K562 (cell line): ENCODE data around the gene DYRK1A. TPM values are rescaled to one million over a fixed set of nuclear protein-coding genes. Genes with fewer than 3 reads are reported as not detected.
A peak's percentile ranks its signal among the peaks of the same experiment; 100 is the strongest.

Experiments
- BHLHE40 ChIP-seq: IDR thresholded peaks from 2 replicates; pipeline ENCODE4 v1.6.1; 2011; ENCODE audit warnings: low read length, improper control_type of control experiment
- BRF2 ChIP-seq: IDR thresholded peaks from 3 replicates; pipeline ENCODE4 v1.6.1; 2011; ENCODE audit warnings: borderline replicate concordance, mild to moderate bottlenecking; ENCODE audit not compliant: insufficient read length, insufficient read depth
- CBX2 ChIP-seq: fragments of 200-600 bp; sonication (generic); IDR thresholded peaks from one replicate; pipeline ENCODE4 v1.6.1; 2012; ENCODE audit warnings: mild to moderate bottlenecking, low read length, inconsistent platforms; ENCODE audit not compliant: insufficient read depth, poor library complexity, severe bottlenecking
- CHCHD3 ChIP-seq: fragments of 250-450 bp; sonication (Bioruptor Pico); IDR thresholded peaks from 2 replicates; pipeline ENCODE4 v2.1.2; 2022; ENCODE audit warnings: mild to moderate bottlenecking
- FOXJ2 ChIP-seq: fragments of 200-800 bp; sonication (Bioruptor generic); IDR thresholded peaks from 2 replicates; pipeline ENCODE4 v1.6.1; 2016; ENCODE audit warnings: missing genetic modification characterization, missing compliant biosample characterization
- FOXP1 ChIP-seq: sonication (generic); formaldehyde crosslinking; IDR thresholded peaks from 2 replicates; pipeline ENCODE4 v1.8.0; 2022; ENCODE audit warnings: mild to moderate bottlenecking, missing genetic modification reagents
- HDAC1 ChIP-seq, 2 experiments: fragments of 450-650 bp; IDR thresholded peaks; 2 replicates each; pipeline ENCODE4 v1.6.1; 2016 to 2017; ENCODE audit warnings: inconsistent platforms in 1 of 2, mild to moderate bottlenecking in 1 of 2, moderate library complexity in 1 of 2
- HEY1 ChIP-seq: fragments of 250-450 bp; sonication (Bioruptor Pico); IDR thresholded peaks from 2 replicates; pipeline ENCODE4 v1.5.0; 2020; ENCODE audit warnings: mild to moderate bottlenecking, moderate library complexity, borderline replicate concordance
- HMBOX1 ChIP-seq: sonication (generic); IDR thresholded peaks from 2 replicates; pipeline ENCODE4 v1.6.1; 2016
- HMG20A ChIP-seq: fragments of 450-650 bp; formaldehyde crosslinking; conservative IDR thresholded peaks from 2 replicates; pipeline ENCODE4 v1.4.0; 2020; ENCODE audit warnings: mild to moderate bottlenecking, mixed read lengths
- MCM7 ChIP-seq, 2 experiments: fragments of 450-650 bp; IDR thresholded peaks; 2 replicates each; pipeline ENCODE4 v1.6.1; 2016 to 2018
- MYC ChIP-seq, 2 experiments: fragments of 250-450 bp in 1 of 2; sonication (Bioruptor Pico) in 1 of 2; IDR thresholded peaks; 2 replicates each; pipeline versions ENCODE4 v1.5.1 to v1.6.1; 2012 to 2021; ENCODE audit warnings: low read depth in 2 of 2, borderline replicate concordance in 1 of 2, improper control_type of control experiment in 1 of 2, low read length in 1 of 2, mild to moderate bottlenecking in 1 of 2, moderate library complexity in 1 of 2
- NFIX ChIP-seq: fragments of 250-450 bp; sonication (Bioruptor Pico); IDR thresholded peaks from 2 replicates; pipeline ENCODE4 v1.4.0; 2020; ENCODE audit warnings: low read depth, mild to moderate bottlenecking, moderate library complexity
- POLR2A ChIP-seq: fragments of 450-650 bp; conservative IDR thresholded peaks from 2 replicates; pipeline ENCODE4 v1.6.1; 2016
- POLR3G ChIP-seq: IDR thresholded peaks from 2 replicates; pipeline ENCODE4 v1.6.1; 2011; ENCODE audit not compliant: insufficient read length, insufficient replicate concordance; ENCODE audit errors: extremely low read depth
- RFX7 ChIP-seq: fragments of 250-450 bp; sonication (Bioruptor Pico); IDR thresholded peaks from 2 replicates; pipeline ENCODE4 v1.5.1; 2021; ENCODE audit warnings: mild to moderate bottlenecking
- SOX6 ChIP-seq: fragments of 450-650 bp; IDR thresholded peaks from 2 replicates; pipeline ENCODE4 v1.6.1; 2014; ENCODE audit warnings: mild to moderate bottlenecking
- SPI1 ChIP-seq: IDR thresholded peaks from 2 replicates; pipeline ENCODE4 v1.6.1; 2011; ENCODE audit warnings: low read depth, low read length, control low read depth, borderline replicate concordance
- SREBF2 ChIP-seq: sonication (generic); formaldehyde crosslinking; IDR thresholded peaks from 2 replicates; pipeline ENCODE4 v1.4.0; 2020; ENCODE audit warnings: mild to moderate bottlenecking, missing genetic modification reagents
- SRF ChIP-seq, 2 experiments: fragments of 250-450, 450-650 bp in 1 of 2; sonication (Bioruptor Pico) in 1 of 2; sonication (generic) in 1 of 2; formaldehyde crosslinking; IDR thresholded peaks; 2 replicates each; pipeline versions ENCODE4 v1.5.0 to v1.5.1; 2020 to 2022; ENCODE audit warnings: mild to moderate bottlenecking in 1 of 2, missing genetic modification reagents in 1 of 2
- SUPT5H ChIP-seq: fragments of 450-650 bp; IDR thresholded peaks from 2 replicates; pipeline ENCODE4 v1.6.1; 2016
- THRA ChIP-seq: fragments of 450-650 bp; IDR thresholded peaks from 2 replicates; pipeline ENCODE4 v1.6.1; 2017; ENCODE audit warnings: mild to moderate bottlenecking, moderate library complexity
- TSC22D4 ChIP-seq: fragments of 450-650 bp; IDR thresholded peaks from 2 replicates; pipeline ENCODE4 v1.6.1; 2016; ENCODE audit warnings: missing genetic modification characterization, missing biosample characterization, control low read depth
- XRCC3 ChIP-seq: fragments of 450-650 bp; IDR thresholded peaks from 2 replicates; pipeline ENCODE4 v1.6.1; 2017; ENCODE audit warnings: mild to moderate bottlenecking, moderate library complexity
- ZNF197 ChIP-seq: fragments of 200-800 bp; sonication (Bioruptor generic); IDR thresholded peaks from 2 replicates; pipeline ENCODE4 v1.6.1; 2016; ENCODE audit warnings: low read depth, missing genetic modification characterization, missing compliant biosample characterization
- ZNF24 ChIP-seq: fragments of 450-650 bp; IDR thresholded peaks from 2 replicates; pipeline ENCODE4 v1.6.1; 2016
- ZNF316 ChIP-seq: fragments of 450-650 bp; IDR thresholded peaks from 2 replicates; pipeline ENCODE4 v1.6.1; 2016
- ZNF347 ChIP-seq: fragments of 450-650 bp; formaldehyde crosslinking; IDR thresholded peaks from 2 replicates; pipeline ENCODE4 v1.4.0; 2020; ENCODE audit warnings: low read depth, mild to moderate bottlenecking, moderate library complexity
- ZNF75A ChIP-seq: fragments of 450-650 bp; formaldehyde crosslinking; IDR thresholded peaks from 2 replicates; pipeline ENCODE4 v1.4.0; 2020; ENCODE audit warnings: mild to moderate bottlenecking
- polyA plus RNA-seq, 8 experiments: library from polyadenylated mRNA; depleted of rRNA in 4 of 8; stranded (reverse) in 5 of 8; unstranded in 3 of 8; fragments of >200 nt; fragmentation: Nextera tagmentation in 2 of 8; fragmentation: Illumina TruSeq in 1 of 8; extraction: Ambion mirVana in 2 of 8; extraction: Trizol in 1 of 8; gene quantifications; 2 replicates each; pipeline versions ENCODE4 v1.2.1 to v1.2.3, GENCODE V29; 2011 to 2014; ENCODE audit warnings: inconsistent platforms in 1 of 8, missing spikeins in 1 of 8
- total RNA-seq, 7 experiments: library from RNA; depleted of rRNA in 6 of 7; stranded (reverse); fragments of >200 nt in 6 of 7; fragmentation: Illumina TruSeq in 2 of 7; extraction: Trizol in 2 of 7; gene quantifications; 2 replicates each; pipeline versions ENCODE4 v1.2.1 to v1.2.3, GENCODE V29; 2011 to 2021; ENCODE audit warnings: low replicate concordance in 1 of 7

DYRK1A gene
- total and polyA plus RNA-seq, 9 of the 15 experiments (the other 6 are each of a cell fraction or from before 2014, with no cell fraction given): 3.7 to 64.8 (median 42.3) TPM

DNA sequence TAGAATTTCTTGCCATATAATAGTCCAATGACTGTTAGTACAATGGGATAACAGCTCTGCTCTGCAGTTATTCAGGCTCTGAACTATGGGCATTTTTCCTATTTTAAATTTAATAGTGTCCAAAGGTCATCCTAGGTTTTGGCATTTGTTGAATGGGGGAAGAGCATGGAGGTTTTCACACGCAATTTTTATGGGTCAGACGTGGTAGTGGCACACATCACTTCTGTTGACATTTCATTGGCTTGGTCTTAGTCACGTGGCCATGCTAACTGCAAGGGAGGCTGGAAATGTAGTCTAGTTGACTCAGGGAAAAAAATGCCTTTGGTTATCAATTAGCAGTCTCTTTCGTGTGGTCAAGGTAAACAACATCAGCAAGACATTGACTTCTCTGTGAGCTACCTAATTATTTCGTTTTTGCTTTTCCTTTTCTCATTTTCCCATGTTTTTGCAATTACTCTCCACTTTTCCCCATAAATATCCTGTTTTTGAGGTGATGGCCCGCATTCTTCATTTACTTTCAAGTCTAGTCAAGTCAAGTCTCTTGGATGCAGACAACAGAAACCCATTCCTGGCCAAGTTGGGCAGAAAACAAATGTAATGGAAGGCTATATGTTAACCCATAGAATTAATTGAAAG is 82.8 kb downstream of the DYRK1A start (continued):
- TF ChIP-seq NFIX: no peak
- no peak for TF ChIP-seq CHCHD3 (CRISPR knock-in tag)
- no peak for TF ChIP-seq POLR2A
- no peak for TF ChIP-seq THRA
- peak; percentile 15; the same call in 1 of the 2 replicates for TF ChIP-seq BHLHE40
- TF ChIP-seq CBX2: no peak
- no peak; the same call in 1 of the 2 replicates for TF ChIP-seq HMBOX1
- TF ChIP-seq MYC (IDR thresholded peaks at IDR 0.05; ENCODE audit: low read depth, low read length): no peak
- TF ChIP-seq MYC (CRISPR knock-in tag; IDR thresholded peaks at IDR 0.05; ENCODE audit: borderline replicate concordance, low read depth): no peak
- TF ChIP-seq SREBF2 (CRISPR knock-in tag): no peak
- TF ChIP-seq XRCC3: no peak
- TF ChIP-seq FOXJ2 (tag): no peak
- no peak for TF ChIP-seq RFX7 (CRISPR knock-in tag)
- TF ChIP-seq FOXP1 (CRISPR knock-in tag): 0 out of 2 replicates have a peak, but pooled peaks have one; percentile 18
- no peak for TF ChIP-seq ZNF24
- 0 out of 2 replicates have a peak, but pooled peaks have one; percentile 11 for TF ChIP-seq ZNF316
- no peak for TF ChIP-seq HEY1 (CRISPR knock-in tag)
- TF ChIP-seq BRF2: no peak
- TF ChIP-seq SUPT5H: no peak
- peak in 1 of 2 experiments; percentile 57; a peak in 1 of 4 replicates for TF ChIP-seq SRF (CRISPR knock-in tag; IDR thresholded peaks at IDR 0.05)
- no peak for TF ChIP-seq ZNF75A (CRISPR knock-in tag)
- TF ChIP-seq POLR3G: no peak
- no peak for TF ChIP-seq TSC22D4 (tag)
- no peak for TF ChIP-seq HMG20A (CRISPR knock-in tag)
- no peak for TF ChIP-seq ZNF347 (CRISPR knock-in tag)
- TF ChIP-seq SOX6: no peak
- TF ChIP-seq ZNF197 (CRISPR knock-in tag): no peak
- no peak for TF ChIP-seq SPI1
- TF ChIP-seq HDAC1 (IDR thresholded peaks at IDR 0.05): no peak
- no peak for TF ChIP-seq MCM7 (IDR thresholded peaks at IDR 0.05)
